NCI-H526 (cell line): ENCODE results near the gene TCF7L2.
"Not testable (repeated sequence)": the region's sequence is repeated elsewhere in the genome, so short reads cannot be mapped to it uniquely, and the experiment has no call there.

Source experiments
- DNase-seq, 2 experiments: peaks; one replicate each; lab custom pipeline; 2025; lab: John Stamatoyannopoulos, UW

TCF7L2 gene

GRCh38 chr10:113066120-113066519 lies 116.1 kb downstream of the TCF7L2 start:
- DNase-seq: not testable (repeated sequence)

GRCh38 chr10:113066561-113067312 lies 116.7 kb downstream of the TCF7L2 start:
- peak; percentile 33 to 60 for DNase-seq

GRCh38 chr10:113067501-113067900 lies 117.5 kb downstream of the TCF7L2 start:
- no peak for DNase-seq

GRCh38 chr10:113068178-113068890 lies 118.3 kb downstream of the TCF7L2 start:
- DNase-seq: no peak

- no peak for DNase-seq
These were observed 119.5 kb downstream of the TCF7L2 start for GRCh38 chr10:113069595-113069994.

GRCh38 chr10:113071446-113071845 lies 121.4 kb downstream of the TCF7L2 start:
- no peak for DNase-seq

- no peak for DNase-seq
These were observed 123.6 kb downstream of the TCF7L2 start for GRCh38 chr10:113073549-113074189.

GRCh38 chr10:113076949-113077348 lies 126.9 kb downstream of the TCF7L2 start:
- DNase-seq: no peak

GRCh38 chr10:113078282-113078907 lies 128.3 kb downstream of the TCF7L2 start:
- DNase-seq: no peak

GRCh38 chr10:113080061-113080924 lies 130.2 kb downstream of the TCF7L2 start:
- DNase-seq: no peak

GRCh38 chr10:113080925-113081229 lies 130.8 kb downstream of the TCF7L2 start:
- peak in 1 of 2 experiments; percentile 17 for DNase-seq

- no peak for DNase-seq
These were observed 134.0 kb downstream of the TCF7L2 start for GRCh38 chr10:113084031-113084430.

- DNase-seq: no peak
These were observed 135.7 kb downstream of the TCF7L2 start for GRCh38 chr10:113085776-113086175.

- no peak for DNase-seq
These were observed 136.2 kb downstream of the TCF7L2 start for GRCh38 chr10:113086282-113086681.

- DNase-seq: no peak
These were observed 137.3 kb downstream of the TCF7L2 start for GRCh38 chr10:113087165-113088029.

GRCh38 chr10:113088194-113088593 lies 138.1 kb downstream of the TCF7L2 start:
- no peak for DNase-seq

GRCh38 chr10:113089551-113089950 lies 139.5 kb downstream of the TCF7L2 start:
- no peak for DNase-seq

- DNase-seq: no peak
These were observed 141.9 kb downstream of the TCF7L2 start for GRCh38 chr10:113091920-113092319.

GRCh38 chr10:113093188-113094113 lies 143.4 kb downstream of the TCF7L2 start:
- DNase-seq: no peak

GRCh38 chr10:113094114-113094486 lies 144.1 kb downstream of the TCF7L2 start:
- DNase-seq: no peak
